Esophagus squamous epithelium (tissue), 5 donors: ENCODE results near the gene HDDC3. TPM values are rescaled to one million over a fixed set of nuclear protein-coding genes. Genes with fewer than 3 reads are reported as not detected.

ENCODE experiments used
- DNase-seq: peaks from one replicate; lab custom pipeline; 2025; lab: John Stamatoyannopoulos, UW
- H3K27ac ChIP-seq, 4 donors: fragments of 200-600 bp; sonication (generic); one replicate each; pipeline ENCODE4 v1.5.1; 2016 to 2019; ENCODE audit warnings: mild to moderate bottlenecking in 1 of 4
- H3K27me3 ChIP-seq, 4 donors: fragments of 200-600 bp; sonication (generic); 1 replicate in 3 of 4; 2 replicates in 1 of 4; pipeline versions ENCODE4 v1.5.1 to v1.6.0; 2017 to 2021; ENCODE audit warnings: antibody characterized with exemption in 1 of 4
- H3K36me3 ChIP-seq, 3 donors: fragments of 200-600 bp; sonication (generic); one replicate each; pipeline ENCODE4 v1.5.1; 2016 to 2019
- H3K4me1 ChIP-seq, 3 donors: fragments of 200-600 bp; sonication (generic); one replicate each; pipeline ENCODE4 v1.5.1; 2017 to 2019
- H3K4me3 ChIP-seq, 4 donors: fragments of 200-600 bp; sonication (generic); 1 replicate in 3 of 4; 2 replicates in 1 of 4; pipeline ENCODE4 v1.5.1; 2016 to 2019; ENCODE audit warnings: mild to moderate bottlenecking in 2 of 4, moderate library complexity in 1 of 4
- H3K9me3 ChIP-seq, 3 donors: fragments of 200-600 bp; sonication (generic); one replicate each; pipeline ENCODE4 v1.5.1; 2016 to 2019
- POLR2A ChIP-seq, 4 donors: fragments of 450-650 bp; IDR thresholded peaks; one replicate each; pipeline ENCODE4 v1.6.1; 2017; ENCODE audit warnings: antibody characterized with exemption in 4 of 4, mild to moderate bottlenecking in 4 of 4, moderate library complexity in 3 of 4
- WGBS, 2 donors: methylation state at CpG; one replicate each; pipeline ENCODE4 v1.1.5; 2018; 5-methylcytosine and 5-hydroxymethylcytosine counted together
- intact Hi-C: fragments of 100-400 bp; cut with DNase I; formaldehyde crosslinking; loops from one replicate; pipeline ENCODE4 v1.15.0; 2022
- total RNA-seq, 4 donors: library from RNA; depleted of rRNA; stranded (reverse); fragments of >200 nt; gene quantifications; one replicate each; pipeline ENCODE4 v1.1.0, GENCODE V29; 2016
- TF ChIP-seq, protein P1 (sequence below), 6 experiments: fragments of 450-650 bp in 4 of 6; fragments of 200-600 bp in 2 of 6; sonication (generic) in 2 of 6; IDR thresholded peaks; one replicate each; pipeline ENCODE4 v1.5.1; 2016 to 2019; ENCODE audit warnings: antibody characterized with exemption in 6 of 6, mild to moderate bottlenecking in 4 of 6, moderate library complexity in 4 of 6
- donor health status: DM: yes; HTN: yes; CAD: no.

HDDC3 gene
- total RNA-seq, 4 donors from 2014 or later: 5.8 to 13.7 (median 11.7) TPM

DNA sequence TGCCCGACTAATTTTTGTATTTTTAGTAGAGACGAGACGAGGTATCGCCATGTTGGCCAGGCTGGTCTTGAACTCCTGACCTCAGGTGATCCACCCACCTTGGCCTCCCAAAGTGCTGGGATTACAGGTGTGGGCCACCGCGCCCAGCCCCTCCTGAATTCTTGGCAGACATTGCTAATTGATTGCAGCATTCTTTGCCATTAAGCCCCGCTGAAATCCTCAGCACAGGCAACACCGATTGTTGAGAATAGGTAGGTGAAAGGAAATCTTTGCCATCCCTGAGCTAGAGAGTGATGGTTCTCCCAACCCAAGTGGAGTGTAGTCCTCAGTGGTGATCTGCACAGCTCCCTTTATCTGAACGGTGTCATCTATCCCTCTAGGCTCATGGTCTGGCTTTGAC, 27.6 kb downstream of the HDDC3 start:
- Histone ChIP-seq H3K36me3 (peaks cover 11 to 50% (median 27%) of the 10 kb centered on the region in 3 donors), H3K4me1 (peaks cover 14 to 34% (median 14%) of the 10 kb centered on the region in 3 donors), H3K4me3 (no peak overlapping the region), H3K27me3 (no peaks in the 10 kb centered on the region), H3K27ac (no peak overlapping the region), H3K9me3 (no peaks in the 10 kb centered on the region)
- WGBS, 2 donors: 82 to 89% methylated on average over 3 to 8 of the region's 9 CpGs
- TF ChIP-seq, protein P1, sequence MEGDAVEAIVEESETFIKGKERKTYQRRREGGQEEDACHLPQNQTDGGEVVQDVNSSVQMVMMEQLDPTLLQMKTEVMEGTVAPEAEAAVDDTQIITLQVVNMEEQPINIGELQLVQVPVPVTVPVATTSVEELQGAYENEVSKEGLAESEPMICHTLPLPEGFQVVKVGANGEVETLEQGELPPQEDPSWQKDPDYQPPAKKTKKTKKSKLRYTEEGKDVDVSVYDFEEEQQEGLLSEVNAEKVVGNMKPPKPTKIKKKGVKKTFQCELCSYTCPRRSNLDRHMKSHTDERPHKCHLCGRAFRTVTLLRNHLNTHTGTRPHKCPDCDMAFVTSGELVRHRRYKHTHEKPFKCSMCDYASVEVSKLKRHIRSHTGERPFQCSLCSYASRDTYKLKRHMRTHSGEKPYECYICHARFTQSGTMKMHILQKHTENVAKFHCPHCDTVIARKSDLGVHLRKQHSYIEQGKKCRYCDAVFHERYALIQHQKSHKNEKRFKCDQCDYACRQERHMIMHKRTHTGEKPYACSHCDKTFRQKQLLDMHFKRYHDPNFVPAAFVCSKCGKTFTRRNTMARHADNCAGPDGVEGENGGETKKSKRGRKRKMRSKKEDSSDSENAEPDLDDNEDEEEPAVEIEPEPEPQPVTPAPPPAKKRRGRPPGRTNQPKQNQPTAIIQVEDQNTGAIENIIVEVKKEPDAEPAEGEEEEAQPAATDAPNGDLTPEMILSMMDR (IDR thresholded peaks at IDR 0.05): no peak
- no peak for TF ChIP-seq POLR2A (IDR thresholded peaks at IDR 0.05)
- no peak for DNase-seq
- intact Hi-C loops: no loop called here

GRCh38 chr15:90903733-90904536, 28.4 kb downstream of the HDDC3 start:
- H3K4me3 ChIP-seq: peak overlapping the region; percentile 74 to 99 (median 88)
- H3K36me3 ChIP-seq: peaks cover 11 to 42% (median 27%) of the 10 kb centered on the region in 3 donors
- 44 to 54% methylated on average over 6 to 10 of the region's 18 CpGs for WGBS, 2 donors
- H3K9me3 ChIP-seq: no peaks in the 10 kb centered on the region
- intact Hi-C loops: no loop called here
- no peak for DNase-seq
- H3K27ac ChIP-seq: peak overlapping the region; percentile 90 to 97 (median 91)
- TF ChIP-seq, protein P1 (IDR thresholded peaks at IDR 0.05): peak in 1 of 6 experiments; percentile 23
- no peak for TF ChIP-seq POLR2A (IDR thresholded peaks at IDR 0.05)
- no peaks in the 10 kb centered on the region for H3K27me3 ChIP-seq
- H3K4me1 ChIP-seq: peaks cover 14 to 34% (median 14%) of the 10 kb centered on the region in 3 donors

- H3K27me3 ChIP-seq: no peaks in the 10 kb centered on the region
- 0% methylated on average over 11 to 13 of the region's 81 CpGs for WGBS, 2 donors
- no peak for DNase-seq
- peak within 1 kb of the TSS; percentile 90 to 97 (median 92) for H3K27ac ChIP-seq
- TF ChIP-seq POLR2A (IDR thresholded peaks at IDR 0.05): peak in 1 of 4 donors; percentile 52
- TF ChIP-seq, protein P1 (IDR thresholded peaks at IDR 0.05): no peak
- intact Hi-C loops: no loop called here
- no peaks in the 10 kb centered on the region for H3K9me3 ChIP-seq
- H3K4me3 ChIP-seq: peak within 1 kb of the TSS; percentile 74 to 99 (median 88)
- H3K4me1 ChIP-seq: peaks cover 14 to 34% (median 14%) of the 10 kb centered on the region in 3 donors
- peaks cover 11 to 33% (median 27%) of the 10 kb centered on the region in 3 donors for H3K36me3 ChIP-seq
These were observed 29.3 kb downstream of the HDDC3 start, which contains the start of gene MAN2A2 for GRCh38 chr15:90902840-90903732. Gene MAN2A2 (plus strand): TSS chr15:90903302. CDS start chr15:90904208, 906 bp downstream.

- peak in 3 of 4 donors; percentile 31 to 56 (median 53) for TF ChIP-seq POLR2A (IDR thresholded peaks at IDR 0.05)
- TF ChIP-seq, protein P1 (IDR thresholded peaks at IDR 0.05): peak; percentile 77 to 86 (median 80)
- Histone ChIP-seq H3K4me3 (peak overlapping the region; percentile 74 to 99 (median 88)), H3K27me3 (no peaks in the 10 kb centered on the region), H3K4me1 (peaks cover 14 to 34% (median 14%) of the 10 kb centered on the region in 3 donors), H3K9me3 (no peaks in the 10 kb centered on the region), H3K36me3 (peaks cover 11 to 25% (median 23%) of the 10 kb centered on the region in 3 donors), H3K27ac (peak overlapping the region; percentile 90 to 97 (median 92))
- intact Hi-C loops: no loop called here
- WGBS, 2 donors: 0% methylated on average over 4 to 20 of the region's 71 CpGs
- no peak for DNase-seq
These were observed 30.1 kb downstream of the HDDC3 start for GRCh38 chr15:90902040-90902839.
